22Rv1 (cell line): ENCODE measurements around the gene MT4.

Source experiments
- ZFX ChIP-seq: fragments of 450-650 bp; IDR thresholded peaks from 2 replicates; pipeline ENCODE4 v1.6.1; 2017; ENCODE audit warnings: antibody characterized with exemption, borderline replicate concordance
- TF ChIP-seq, protein P1 (sequence below): fragments of 450-650 bp; IDR thresholded peaks from 2 replicates; pipeline ENCODE4 v1.5.1; 2017; ENCODE audit warnings: mild to moderate bottlenecking

DNA sequence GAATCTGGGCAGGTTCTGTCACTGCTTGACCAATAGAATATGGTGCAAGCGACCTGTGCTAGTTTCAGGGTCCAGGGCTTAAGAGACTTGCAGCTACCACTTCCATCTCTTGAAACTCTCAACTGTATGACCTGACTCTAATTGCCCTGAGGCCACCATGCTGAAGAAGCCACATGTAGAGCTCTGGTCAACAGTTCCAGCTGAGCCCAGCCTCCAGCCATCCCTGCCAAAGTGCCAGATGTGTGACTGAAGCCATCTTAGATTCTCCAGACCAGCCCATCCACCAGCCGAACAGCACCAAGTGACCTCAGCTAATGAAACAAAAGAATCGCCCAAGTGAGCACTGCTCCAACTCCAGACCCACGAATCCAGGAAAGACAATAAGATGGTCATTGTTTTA is 40.1 kb downstream of the MT4 start:
- TF ChIP-seq, protein P1, sequence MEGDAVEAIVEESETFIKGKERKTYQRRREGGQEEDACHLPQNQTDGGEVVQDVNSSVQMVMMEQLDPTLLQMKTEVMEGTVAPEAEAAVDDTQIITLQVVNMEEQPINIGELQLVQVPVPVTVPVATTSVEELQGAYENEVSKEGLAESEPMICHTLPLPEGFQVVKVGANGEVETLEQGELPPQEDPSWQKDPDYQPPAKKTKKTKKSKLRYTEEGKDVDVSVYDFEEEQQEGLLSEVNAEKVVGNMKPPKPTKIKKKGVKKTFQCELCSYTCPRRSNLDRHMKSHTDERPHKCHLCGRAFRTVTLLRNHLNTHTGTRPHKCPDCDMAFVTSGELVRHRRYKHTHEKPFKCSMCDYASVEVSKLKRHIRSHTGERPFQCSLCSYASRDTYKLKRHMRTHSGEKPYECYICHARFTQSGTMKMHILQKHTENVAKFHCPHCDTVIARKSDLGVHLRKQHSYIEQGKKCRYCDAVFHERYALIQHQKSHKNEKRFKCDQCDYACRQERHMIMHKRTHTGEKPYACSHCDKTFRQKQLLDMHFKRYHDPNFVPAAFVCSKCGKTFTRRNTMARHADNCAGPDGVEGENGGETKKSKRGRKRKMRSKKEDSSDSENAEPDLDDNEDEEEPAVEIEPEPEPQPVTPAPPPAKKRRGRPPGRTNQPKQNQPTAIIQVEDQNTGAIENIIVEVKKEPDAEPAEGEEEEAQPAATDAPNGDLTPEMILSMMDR: no peak
- TF ChIP-seq ZFX: no peak
